Measurements from ENCODE around the gene ITGA8.

GRCh38 chr10:15591431-15591830, 128.3 kb downstream of the ITGA8 start:
- TF ChIP-seq CTCF (conservative IDR thresholded peaks at IDR 0.05; ENCODE audit: low read depth, low read length) (no peak), RAD21 (IDR thresholded peaks at IDR 0.05; ENCODE audit: low read length) (no peak), POLR2A (IDR thresholded peaks at IDR 0.05; ENCODE audit: low read depth, low read length) (no peak)
